UCSD-AML1 (cell line): ENCODE measurements around the gene BRF1.
"Not testable (repeated sequence)": the region's sequence is repeated elsewhere in the genome, so short reads cannot be mapped to it uniquely, and the experiment has no call there.

Source experiments
- DNase-seq: peaks from one replicate; lab custom pipeline; 2025; ENCODE audit not compliant: unreplicated experiment; lab: John Stamatoyannopoulos, UW

The BRF1 gene

GRCh38 chr14:105316577-105316941 lies 15.8 kb upstream of the BRF1 start:
- DNase-seq: no peak

- no peak for DNase-seq
Measured at GRCh38 chr14:105315941-105316576, 15.3 kb upstream of the BRF1 start.

- no peak for DNase-seq
Measured at GRCh38 chr14:105315211-105315721, 14.5 kb upstream of the BRF1 start.

- DNase-seq: peak; percentile 89
Measured at GRCh38 chr14:105314287-105315200, 13.7 kb upstream of the BRF1 start, which contains the start of gene PACS2. TSS of gene PACS2 (plus strand) at chr14:105314748. CDS start at chr14:105314919, 171 bp downstream.

- DNase-seq: no peak
Measured at GRCh38 chr14:105313381-105314286, 12.8 kb upstream of the BRF1 start.

GRCh38 chr14:105312973-105313372 lies 12.2 kb upstream of the BRF1 start:
- no peak for DNase-seq

- no peak for DNase-seq
Measured at GRCh38 chr14:105311838-105312237, 11.0 kb upstream of the BRF1 start.

GRCh38 chr14:105309371-105309770 lies 8.6 kb upstream of the BRF1 start:
- DNase-seq: no peak

- DNase-seq: no peak
Measured at GRCh38 chr14:105307052-105307727, 6.4 kb upstream of the BRF1 start.

- DNase-seq: no peak
Measured at GRCh38 chr14:105305791-105306190, 5.0 kb upstream of the BRF1 start.

- DNase-seq: no peak
Measured at GRCh38 chr14:105305345-105305744, 4.5 kb upstream of the BRF1 start.

- DNase-seq: no peak
Measured at GRCh38 chr14:105304565-105304964, 3.8 kb upstream of the BRF1 start.

- no peak for DNase-seq
Measured at GRCh38 chr14:105303949-105304348, 3.1 kb upstream of the BRF1 start.

GRCh38 chr14:105301915-105302249 lies 1.1 kb upstream of the BRF1 start:
- not testable (repeated sequence) for DNase-seq

- DNase-seq: peak; percentile 98
Measured at GRCh38 chr14:105301103-105301914, 508 bp upstream of the BRF1 start.

GRCh38 chr14:105299654-105300541 lies 903 bp downstream of the BRF1 start:
- no peak for DNase-seq

GRCh38 chr14:105297311-105297710 lies 3.5 kb downstream of the BRF1 start:
- DNase-seq: not testable (repeated sequence)

- DNase-seq: peak; percentile 82
Measured at GRCh38 chr14:105294142-105294597, 6.6 kb downstream of the BRF1 start.
